Stimulated activated CD4-positive, alpha-beta T cell treated with anti-CD3 and anti-CD28 coated beads, Interleukin-2, amount 100 ng/mL, for 4 hours (primary cell): ENCODE data around the gene BIK.
"Not testable (repeated sequence)": the region's sequence is repeated elsewhere in the genome, so short reads cannot be mapped to it uniquely, and the experiment has no call there.

Source experiments
- DNase-seq: peaks from one replicate; pipeline ENCODE4 v3.0.0-alpha.2; 2020; ENCODE audit warnings: low read depth

The BIK gene, protein sequence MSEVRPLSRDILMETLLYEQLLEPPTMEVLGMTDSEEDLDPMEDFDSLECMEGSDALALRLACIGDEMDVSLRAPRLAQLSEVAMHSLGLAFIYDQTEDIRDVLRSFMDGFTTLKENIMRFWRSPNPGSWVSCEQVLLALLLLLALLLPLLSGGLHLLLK

DNA sequence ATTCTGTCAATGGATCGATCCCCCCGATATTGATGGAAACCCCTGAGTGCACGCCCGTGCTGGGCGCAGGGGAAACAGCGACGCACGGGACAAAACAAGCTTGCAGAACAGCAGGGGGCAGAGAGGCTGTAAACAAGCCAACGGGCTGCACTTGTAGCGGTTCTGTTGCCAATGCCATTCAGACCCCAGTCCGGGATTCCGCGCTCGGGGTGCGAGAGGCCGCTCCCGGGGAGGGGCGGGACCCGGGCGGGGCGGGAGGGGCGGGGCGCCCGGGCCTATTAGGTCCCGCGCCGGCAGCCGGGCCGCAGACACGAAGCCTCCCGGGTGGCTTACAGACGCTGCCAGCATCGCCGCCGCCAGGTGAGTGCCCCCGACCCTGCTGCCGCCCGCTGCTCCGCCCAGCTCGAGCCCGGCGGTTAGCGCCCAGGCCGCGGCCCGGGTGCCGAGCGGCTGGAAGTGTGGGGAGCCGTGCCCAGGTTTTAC, at the start of gene BIK:
Gene BIK (plus strand): TSS at position 307 of the 483 bp plus-strand sequence. CDS start 13,273 bp downstream, outside the sequence.
- no peak for DNase-seq

DNA sequence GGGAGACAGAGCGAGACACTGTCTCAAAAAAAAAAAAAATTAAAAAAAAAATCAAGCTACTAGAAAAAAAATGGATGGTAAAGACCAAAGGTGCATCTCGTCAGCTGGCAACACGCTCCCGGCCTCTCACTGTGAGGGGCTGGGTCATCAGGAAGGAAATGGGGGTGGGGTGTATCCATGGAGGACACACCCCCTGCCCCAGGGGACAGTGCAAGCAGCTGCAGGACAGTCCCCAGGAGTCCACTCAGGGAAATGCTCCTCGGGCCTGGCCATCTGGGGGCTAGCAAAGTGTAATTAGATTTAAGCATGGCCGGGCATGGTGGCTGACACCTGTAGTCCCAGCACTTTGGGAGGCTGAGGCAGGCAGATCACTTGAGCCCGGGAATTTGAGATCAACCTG, 44.4 kb upstream of the BIK start:
- no peak for DNase-seq

DNA sequence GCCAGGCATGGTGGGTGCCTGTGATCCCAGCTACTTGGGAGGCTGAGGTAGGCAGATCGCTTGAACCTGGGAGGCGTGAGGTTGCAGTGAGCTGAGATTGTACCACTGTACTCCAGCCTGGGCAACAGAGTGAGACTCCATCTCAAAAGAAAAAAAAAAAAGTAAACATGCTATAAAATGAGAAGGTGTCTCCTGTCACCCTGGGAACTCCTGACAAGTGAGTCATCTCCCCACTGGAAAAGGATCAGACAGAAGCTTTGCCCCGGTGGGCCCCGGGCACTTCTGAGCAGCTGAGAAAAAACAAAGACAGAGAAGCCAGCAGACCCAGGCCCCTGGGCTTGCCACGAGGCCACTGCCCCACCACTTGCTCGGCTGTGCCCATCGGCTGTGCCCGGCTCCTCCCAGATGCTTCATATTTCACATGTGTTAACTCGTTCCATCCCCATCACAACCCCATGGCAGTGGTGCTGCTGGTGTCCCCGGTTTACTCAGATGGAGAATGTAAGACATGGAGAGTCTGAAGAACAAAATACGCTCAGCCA, 43.6 kb upstream of the BIK start:
- no peak for DNase-seq

DNA sequence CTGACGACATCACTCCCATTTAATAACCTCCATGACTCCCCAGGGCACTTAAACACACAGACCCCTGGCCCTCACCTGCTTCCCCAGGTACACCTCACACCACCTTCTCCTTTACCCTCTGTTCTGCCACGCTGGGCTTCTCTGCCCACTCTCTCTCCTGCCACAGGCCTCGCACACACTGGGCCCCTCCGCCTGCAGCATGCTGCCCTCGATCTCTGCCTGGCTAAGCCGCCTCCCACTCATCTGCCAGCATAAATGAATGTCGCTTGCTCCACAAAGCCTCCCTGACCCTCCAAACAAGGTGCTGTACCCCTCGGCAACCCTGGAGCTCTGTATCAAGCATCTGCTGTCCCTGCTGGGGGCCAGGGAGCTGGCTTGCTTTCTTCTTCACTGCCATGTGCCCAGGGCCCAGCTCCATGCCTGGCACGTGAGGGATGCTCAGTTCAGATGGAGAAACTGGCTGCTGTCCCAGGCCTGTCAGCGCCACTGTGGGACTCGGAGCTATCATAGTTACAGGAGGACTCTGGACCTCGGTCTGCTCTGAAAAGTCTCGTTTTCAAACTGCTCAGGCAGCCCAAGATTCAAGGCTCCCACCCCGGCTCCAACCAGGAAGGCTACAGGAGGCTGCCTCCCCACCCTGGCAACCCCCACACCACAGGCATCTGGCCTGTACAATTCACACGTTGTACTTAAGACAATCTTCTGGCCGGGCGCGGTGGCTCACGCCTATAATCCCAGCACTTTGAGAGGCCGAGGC, 33.3 kb upstream of the BIK start:
- no peak for DNase-seq

DNA sequence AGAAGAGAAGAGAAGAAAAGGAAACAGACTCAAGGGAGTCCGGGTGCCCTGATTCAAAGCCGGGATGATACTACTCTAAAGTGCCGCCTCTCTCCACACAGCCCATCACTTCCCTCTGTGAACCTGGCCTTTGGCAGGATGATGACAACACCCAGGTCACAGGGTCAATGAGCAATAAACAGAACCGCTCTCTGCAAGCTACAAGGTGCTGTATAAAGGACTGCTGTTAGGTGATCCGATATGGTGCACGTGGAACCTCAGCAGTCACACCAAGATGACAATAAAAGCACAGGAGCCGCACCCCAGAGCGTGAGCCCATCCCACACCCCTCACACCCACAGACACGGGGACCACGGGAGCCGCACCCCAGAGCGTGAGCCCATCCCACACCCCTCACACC, 32.0 kb upstream of the BIK start:
- no peak for DNase-seq

DNA sequence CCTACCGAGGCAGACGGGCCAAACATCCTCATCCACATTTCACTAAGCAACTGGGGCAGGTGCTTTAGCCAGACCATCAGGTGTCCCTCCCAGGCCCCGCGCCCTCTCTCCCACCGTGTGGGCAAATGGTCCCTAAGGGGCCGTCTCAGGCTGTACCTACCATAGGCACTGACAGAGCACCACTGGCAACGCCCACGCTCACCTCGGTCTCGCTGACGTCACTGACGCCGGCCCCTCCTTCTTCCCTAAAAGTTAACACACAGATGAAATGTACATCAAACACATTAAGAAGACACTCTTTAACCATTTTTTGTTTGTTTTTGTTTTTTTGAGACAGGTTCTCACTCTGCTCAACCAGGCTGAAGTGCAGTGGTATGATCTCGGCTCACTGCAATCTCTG, 30.8 kb upstream of the BIK start:
- no peak for DNase-seq

DNA sequence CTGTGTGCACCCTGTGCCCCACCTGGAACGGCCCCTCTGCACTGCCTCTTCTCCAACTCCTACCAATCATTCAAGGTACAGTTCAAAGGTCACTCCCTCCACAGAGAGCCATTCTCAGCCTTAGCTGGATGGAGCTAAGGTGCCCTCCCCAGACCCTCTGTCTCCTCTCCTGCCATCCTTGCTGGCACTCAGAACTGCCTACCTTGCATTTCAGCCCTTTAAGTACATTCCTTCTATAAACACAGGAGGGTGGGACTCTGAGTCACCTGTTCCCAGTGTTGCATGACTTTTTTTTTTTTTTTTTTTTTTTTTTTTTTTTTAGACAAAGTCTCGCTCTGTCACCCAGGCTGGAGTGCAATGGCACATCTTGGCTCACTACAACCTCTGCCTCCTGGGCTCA, 29.9 kb upstream of the BIK start:
- DNase-seq = no peak

DNA sequence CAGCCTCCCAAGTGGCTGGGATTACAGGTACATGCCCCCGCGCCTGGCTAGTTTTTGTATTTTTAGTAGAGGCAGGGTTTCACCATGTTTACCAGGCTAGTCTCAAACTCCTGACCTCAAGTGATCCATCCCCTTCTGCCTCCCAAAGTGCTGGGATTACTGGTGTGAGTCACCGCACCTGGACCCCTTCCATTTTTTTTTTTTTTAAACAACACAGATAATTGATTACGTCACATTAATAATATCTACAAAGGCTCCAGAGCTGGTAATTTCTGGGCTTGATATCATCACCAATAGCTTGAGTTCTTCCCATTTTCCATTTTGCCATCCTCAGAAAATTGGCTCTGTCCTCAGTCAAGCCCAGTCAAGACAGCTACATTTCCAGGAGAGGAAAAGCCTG, 28.6 kb upstream of the BIK start:
- DNase-seq = no peak

DNA sequence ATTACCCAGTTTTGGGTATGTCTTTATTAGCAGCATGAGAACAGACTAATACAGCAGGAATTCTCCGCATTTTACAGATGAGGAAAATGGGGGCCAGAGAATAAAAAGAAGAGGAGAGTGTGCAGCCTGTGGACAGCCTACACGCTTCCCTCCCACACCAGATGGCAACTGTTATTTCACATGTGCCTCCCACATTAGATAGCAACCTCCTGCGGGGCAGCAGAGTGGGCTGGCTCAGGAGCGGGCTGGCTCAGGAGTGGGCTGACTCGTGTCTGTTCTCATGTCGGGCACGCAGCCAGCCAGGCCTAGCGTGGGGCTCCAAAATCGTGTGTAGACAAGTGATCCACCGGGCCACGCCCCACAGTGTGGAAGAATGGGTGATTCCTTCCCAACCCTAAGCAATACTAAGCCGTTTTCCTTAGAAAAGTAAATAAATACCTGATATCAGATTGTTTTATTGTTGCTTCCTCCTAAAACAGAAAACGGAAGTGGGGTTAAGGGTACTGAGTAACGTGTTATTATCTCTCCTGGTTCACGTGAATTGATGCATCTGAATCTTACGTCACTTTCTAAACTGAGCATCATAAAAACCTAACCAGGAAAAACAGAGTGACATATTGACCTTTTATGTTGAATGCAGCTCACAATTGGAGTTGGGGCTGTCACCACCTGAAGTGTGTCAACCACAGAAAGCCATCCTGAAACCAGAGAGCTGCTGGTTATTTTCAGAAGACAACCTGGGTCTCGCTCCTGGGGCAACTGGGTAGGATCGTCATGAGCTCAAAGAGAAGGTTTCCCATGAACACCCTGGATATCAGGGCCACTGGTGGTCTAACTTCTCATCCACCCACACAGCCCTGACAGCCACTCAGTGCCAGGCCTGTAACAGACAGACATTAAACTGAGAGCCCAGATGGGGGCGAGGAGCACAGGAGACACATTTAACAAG, 24.6 kb upstream of the BIK start:
- no peak for DNase-seq

DNA sequence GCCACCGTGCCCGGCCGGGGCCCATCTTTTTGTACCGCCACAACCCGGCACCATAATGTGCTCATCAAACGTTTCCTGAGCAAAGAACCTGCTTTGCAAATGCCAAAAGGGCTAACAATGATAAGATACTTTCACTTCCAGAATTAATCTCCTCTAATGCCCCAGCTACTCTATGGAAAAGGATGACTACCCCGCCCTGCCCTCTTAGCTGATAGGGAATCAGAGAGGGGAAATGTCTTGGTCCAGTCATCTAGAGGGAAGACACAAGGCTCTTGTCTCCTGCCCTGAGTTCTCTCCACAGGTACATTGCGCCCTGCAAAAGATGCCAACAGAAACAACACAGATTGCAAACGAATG, 21.9 kb upstream of the BIK start:
- DNase-seq = no peak

DNA sequence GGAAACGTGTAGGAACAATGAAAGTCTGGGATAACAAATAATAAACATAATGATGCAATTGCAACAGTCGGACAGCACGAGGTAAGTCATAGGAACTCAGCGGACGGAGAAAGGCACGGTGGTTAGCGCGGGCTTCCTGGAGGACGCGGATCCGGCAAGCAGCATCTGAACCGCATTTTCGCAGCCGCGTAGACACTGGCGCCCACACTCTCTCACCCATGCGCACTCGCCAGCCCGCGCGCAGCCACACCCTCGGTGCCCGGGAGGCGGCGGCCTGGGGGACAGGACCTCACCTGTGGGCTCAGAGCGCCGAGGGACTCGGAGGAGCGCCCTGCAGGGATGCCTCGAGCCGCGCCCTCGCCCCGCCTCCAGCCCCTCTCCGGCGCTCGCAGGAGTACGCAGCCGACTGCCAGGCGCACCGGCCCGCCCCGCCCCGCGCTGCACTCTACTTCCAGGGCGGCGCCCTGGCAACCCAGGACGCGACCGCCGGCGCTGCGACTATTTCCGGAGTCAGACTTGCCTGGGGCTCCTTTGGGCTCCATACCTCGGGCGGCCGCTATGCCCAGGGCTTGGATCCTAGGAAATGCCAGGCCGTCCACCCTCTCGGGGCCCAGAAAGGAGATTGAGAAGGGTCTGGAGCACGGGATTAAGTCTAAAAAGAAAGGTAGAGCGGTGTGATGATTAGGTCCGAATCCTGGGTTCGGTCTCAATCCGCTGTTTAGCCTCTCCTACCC, 21.4 kb upstream of the BIK start, which contains the start of gene TTLL1:
Gene TTLL1 (minus strand): TSS at position 408 of the 734 bp plus-strand sequence. CDS start 13,805 bp downstream, outside the sequence.
- DNase-seq = peak; percentile 77

DNA sequence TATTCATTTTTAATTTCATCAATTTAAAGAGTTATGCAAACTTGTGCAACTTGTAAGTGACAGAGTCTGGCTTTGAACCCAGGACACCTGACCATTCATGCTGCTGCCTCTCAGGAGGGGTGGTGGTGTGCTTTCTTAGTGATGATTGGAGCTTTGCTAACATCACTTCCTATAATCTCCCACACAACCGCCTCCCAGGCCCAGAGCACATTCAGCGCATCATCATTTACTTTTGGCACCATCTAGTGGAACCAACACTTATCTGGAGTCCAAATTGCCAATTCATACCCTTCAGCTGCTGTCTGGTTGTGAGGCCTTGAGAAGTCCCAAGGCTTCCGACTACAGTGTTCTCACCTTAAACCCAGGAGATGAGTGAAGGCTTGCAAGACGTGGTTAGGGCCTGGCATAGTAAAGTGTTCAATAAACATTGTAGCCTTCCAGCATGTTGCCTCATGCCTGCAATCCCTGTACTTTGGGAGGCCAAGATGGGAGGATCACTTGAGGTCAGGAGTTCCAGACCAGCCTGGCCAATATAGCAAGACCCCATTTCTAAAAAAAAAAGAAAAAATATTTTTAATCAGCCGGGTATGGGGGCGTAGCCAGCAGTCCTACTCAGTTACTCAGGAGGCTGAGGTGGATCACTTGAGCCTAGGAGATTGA, 20.3 kb upstream of the BIK start:
- DNase-seq = peak; percentile 28

DNA sequence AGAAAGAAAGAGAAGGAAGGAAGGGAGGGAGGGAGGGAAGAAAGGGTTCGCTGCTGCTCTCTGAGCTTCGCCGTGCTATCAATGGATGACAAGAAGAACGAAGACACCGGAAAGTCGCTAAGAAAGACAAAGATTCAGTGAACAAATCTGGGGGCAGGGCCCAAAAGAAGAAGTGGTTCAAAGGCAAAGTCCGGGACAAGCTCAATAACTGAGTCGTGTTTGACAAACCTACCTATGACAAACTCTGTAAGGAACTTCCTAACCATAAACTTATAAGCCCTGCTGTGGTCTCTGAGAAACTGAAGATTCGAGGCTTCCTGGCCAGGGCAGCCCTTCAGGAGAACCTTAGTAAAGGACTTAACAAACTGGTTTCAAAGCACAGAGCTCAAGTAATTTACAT, 18.5 kb upstream of the BIK start:
- no peak for DNase-seq

DNA sequence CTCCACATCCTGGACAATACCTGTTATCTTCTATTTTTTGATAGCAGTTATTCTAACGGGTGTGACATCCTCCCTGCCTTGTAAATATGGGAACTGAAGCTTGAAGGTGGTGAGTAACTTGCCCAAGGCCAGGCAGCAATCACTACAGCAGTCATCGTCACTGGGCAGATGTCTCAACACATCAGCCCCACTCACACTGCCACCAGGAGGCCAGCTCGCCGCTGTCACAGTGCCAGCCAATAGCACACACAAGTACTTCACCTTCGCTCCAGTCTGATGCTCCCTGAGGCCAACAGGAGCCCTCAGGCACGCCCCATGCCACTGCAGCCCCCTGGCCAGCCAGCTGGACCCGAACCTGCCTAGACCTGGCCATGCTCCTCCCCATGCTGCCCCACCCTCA, 16.5 kb upstream of the BIK start:
- no peak for DNase-seq

DNA sequence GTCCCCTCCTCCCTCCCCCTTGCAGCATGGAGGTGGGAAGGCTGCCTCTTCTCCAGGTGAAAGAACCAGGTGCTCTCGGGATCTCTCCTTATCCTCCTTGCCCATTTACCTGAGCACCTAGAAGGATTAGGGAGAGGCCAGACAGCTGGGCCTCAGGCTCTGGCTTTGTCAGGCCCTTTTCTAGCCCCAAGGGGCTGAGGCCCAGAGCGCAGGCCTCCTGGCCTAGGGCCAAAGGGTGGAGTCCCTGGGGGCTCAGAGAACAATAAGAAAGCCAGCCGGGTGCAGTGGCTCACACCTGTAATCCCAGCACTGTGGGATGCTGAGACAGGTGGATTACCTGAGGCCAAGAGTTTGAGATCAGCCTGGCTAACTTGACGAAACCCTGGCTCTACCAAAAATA, 16.0 kb upstream of the BIK start:
- no peak for DNase-seq

DNA sequence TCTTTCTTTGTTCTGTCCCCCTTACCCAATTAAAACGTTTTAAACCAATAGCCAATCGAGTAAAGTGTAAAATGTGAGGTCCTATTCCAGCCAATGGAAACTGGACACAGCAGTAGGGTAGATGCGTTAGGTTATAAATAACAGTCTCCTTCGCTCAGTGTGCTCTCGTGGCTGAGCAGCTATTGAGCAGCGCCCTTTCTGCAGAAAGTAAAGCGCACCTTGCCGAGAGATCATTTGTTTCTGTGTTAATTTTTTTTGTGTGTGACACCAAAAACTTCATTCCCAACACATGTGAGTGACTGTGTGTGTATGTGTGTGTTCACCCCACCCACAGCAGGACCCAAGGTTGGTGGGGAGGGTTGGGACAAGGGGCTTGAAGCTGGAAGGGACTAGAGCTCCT, 14.1 kb upstream of the BIK start:
- DNase-seq = no peak

DNA sequence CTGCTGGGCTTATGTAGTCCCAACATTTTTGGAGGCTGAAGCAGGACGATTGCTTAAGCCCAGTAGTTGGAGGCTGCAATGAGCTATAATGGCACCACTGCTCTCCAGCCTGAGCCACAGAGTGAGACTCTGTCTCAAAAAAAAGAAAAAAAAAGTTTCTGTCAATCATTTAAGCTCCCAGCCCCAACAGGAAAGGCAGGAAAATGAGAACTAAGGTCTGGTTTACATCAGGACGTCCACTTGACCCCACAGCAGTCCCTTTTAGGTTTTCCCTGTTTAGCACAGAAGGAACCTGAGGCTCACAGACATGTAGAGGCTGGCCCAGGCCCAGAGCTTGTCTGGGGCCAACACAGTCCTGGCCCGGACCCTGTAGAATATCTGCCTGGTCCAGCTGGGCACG, 12.2 kb upstream of the BIK start:
- DNase-seq = no peak

DNA sequence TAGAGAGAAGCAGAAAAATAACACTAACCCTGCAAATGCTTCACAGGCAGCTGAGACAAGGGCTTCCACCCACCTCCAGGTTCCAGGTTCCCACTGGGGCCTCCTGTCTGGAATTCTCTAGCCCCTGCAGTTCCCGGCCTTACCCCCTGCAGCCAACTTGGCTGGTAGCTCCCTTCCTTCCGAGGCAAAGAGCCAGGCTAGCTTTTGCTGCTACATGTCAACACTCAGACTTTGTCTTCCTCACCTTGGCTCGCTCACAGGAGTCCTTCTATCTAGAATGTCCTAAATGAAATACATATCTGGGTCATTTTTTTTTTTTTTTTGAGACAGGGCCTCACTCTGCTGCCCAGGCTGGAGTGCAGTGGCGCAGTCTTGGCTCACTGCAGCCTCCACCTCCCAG, 11.5 kb upstream of the BIK start:
- DNase-seq = no peak

DNA sequence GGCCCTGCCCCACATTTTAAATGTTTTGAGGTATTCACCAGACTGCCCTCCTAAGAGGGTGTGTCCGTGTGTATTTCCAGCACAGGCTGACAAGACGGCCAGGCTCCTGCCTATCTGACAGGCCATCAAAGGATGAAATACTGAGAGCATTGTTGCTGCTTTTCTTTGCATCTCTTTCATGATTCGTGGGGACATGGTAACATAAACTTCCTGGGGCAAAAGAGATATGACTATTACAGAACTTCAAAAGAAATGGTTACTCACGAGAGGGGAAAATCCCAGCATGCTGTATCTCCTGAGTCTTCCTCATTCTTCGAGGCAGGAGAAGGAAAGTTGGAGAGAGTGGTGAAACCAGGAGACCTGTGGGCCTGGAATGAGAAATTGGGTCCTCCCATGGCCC, 10.3 kb upstream of the BIK start:
- no peak for DNase-seq

DNA sequence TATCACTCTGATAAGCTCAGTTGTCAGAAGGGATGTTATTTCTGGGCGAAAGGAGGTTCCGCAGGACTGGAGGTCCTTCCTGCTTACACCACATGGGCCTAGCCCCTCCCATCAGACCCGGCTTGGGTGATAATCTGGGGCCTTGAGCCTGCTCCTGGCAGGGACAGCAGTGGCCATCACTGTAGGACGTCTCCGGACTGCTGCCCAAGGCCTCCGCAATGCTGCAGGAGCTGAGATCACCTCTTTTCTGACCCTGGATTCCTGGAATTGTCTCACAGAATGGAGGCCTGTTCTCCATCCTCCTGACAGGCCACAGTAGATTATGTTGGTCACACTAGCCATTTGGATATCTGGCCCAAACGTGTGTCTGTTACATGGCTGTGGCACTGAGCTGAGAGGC, 9.2 kb upstream of the BIK start:
- no peak for DNase-seq

DNA sequence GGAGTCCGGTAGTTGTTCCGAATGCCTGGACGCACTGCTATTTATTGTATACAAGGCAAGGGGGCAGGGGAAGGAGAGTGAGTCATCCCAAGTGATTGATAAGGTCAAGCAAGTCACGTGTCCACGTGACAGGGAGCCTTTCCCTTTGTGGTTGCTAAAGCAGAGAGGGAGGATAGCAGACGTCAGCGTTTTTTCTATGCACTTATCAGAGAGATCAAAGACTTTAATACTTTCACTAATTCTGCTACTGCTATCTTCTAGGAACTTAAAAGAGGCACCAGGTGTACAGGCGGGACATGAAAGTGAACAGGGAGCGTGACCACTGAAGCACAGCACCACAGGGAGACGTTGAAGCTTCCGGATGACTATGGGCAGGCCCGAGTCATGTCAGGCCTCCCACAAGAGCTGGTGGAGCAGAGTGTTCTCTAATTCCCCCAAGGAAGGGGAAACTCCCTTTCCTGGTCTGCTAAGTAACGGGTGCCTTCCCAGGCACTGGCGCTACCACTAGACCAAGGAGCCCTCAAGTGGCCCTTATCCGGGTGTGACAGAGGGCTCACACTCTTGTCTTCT, 6.4 kb upstream of the BIK start:
- not testable (repeated sequence) for DNase-seq
